Kidney epithelial cell (primary cell): ENCODE data around the gene VOPP1. TPM values are rescaled to one million over a fixed set of nuclear protein-coding genes. Genes with fewer than 3 reads are reported as not detected.
"Not testable (repeated sequence)": the region's sequence is repeated elsewhere in the genome, so short reads cannot be mapped to it uniquely, and the experiment has no call there.

ENCODE experiments used
- DNase-seq: peaks from one replicate; pipeline ENCODE4 v3.0.0-alpha.2; 2010; ENCODE audit warnings: low read depth
- H3K27me3 ChIP-seq: 2 replicates; pipeline ENCODE4 v1.6.0; 2011; ENCODE audit warnings: low read length; ENCODE audit not compliant: control insufficient read depth, insufficient read depth
- H3K36me3 ChIP-seq: 2 replicates; pipeline ENCODE4 v1.5.1; 2011; ENCODE audit warnings: low read length; ENCODE audit not compliant: control insufficient read depth, insufficient read depth
- H3K4me3 ChIP-seq: 2 replicates; pipeline ENCODE4 v1.5.1; 2011; ENCODE audit warnings: low read depth, mild to moderate bottlenecking, control low read depth, low read length
- CTCF ChIP-seq: IDR thresholded peaks from 2 replicates; pipeline ENCODE4 v1.5.1; 2011; ENCODE audit warnings: mild to moderate bottlenecking, moderate library complexity, low read length, control low read depth, inconsistent platforms; ENCODE audit not compliant: insufficient read depth, poor library complexity, severe bottlenecking
- total RNA-seq: library from RNA; depleted of rRNA; stranded (reverse); fragments of >200 nt; gene quantifications from 2 replicates; pipeline ENCODE4 v1.2.3, GENCODE V29; 2015

The VOPP1 gene
- total RNA-seq, 1 donor from 2014 or later, result 118 TPM

- Histone ChIP-seq H3K27me3 (peaks cover 2% of the 10 kb centered on the region), H3K36me3 (no peaks in the 10 kb centered on the region), H3K4me3 (no peak overlapping the region)
- DNase-seq, result no peak
- TF ChIP-seq CTCF, result no peak
These were observed 15.5 kb upstream of the VOPP1 start for GRCh38 chr7:55587687-55588378.

- not testable (repeated sequence) for H3K27me3 ChIP-seq, H3K36me3 ChIP-seq, DNase-seq, H3K4me3 ChIP-seq
These were observed 10.4 kb upstream of the VOPP1 start for GRCh38 chr7:55582656-55583055.

- no peaks in the 10 kb centered on the region for H3K36me3 ChIP-seq
- TF ChIP-seq CTCF, result no peak
- no peaks in the 10 kb centered on the region for H3K27me3 ChIP-seq
- DNase-seq, result no peak
- no peak overlapping the region for H3K4me3 ChIP-seq
These were observed 4.5 kb upstream of the VOPP1 start for GRCh38 chr7:55576753-55577152.

- DNase-seq, result no peak
These were observed 3.4 kb upstream of the VOPP1 start for GRCh38 chr7:55575733-55576132.

GRCh38 chr7:55575098-55575497 is 2.8 kb upstream of the VOPP1 start:
- no peak for TF ChIP-seq CTCF
- Histone ChIP-seq H3K27me3 (no peaks in the 10 kb centered on the region), H3K4me3 (no peak overlapping the region), H3K36me3 (no peaks in the 10 kb centered on the region)
- DNase-seq, result no peak

More at GRCh38 chr7:55575733-55576132, 3.4 kb upstream of the VOPP1 start:
- no peak for TF ChIP-seq CTCF
- Histone ChIP-seq H3K4me3 (no peak overlapping the region), H3K27me3 (no peaks in the 10 kb centered on the region), H3K36me3 (no peaks in the 10 kb centered on the region)

GRCh38 chr7:55574051-55574717 is 1.9 kb upstream of the VOPP1 start:
- DNase-seq, result no peak
- no peak for TF ChIP-seq CTCF
- H3K4me3 ChIP-seq, result no peak overlapping the region
- H3K36me3 ChIP-seq, result no peaks in the 10 kb centered on the region
- no peaks in the 10 kb centered on the region for H3K27me3 ChIP-seq
